ENCODE data around the gene HINFP.

The HINFP gene

DNA sequence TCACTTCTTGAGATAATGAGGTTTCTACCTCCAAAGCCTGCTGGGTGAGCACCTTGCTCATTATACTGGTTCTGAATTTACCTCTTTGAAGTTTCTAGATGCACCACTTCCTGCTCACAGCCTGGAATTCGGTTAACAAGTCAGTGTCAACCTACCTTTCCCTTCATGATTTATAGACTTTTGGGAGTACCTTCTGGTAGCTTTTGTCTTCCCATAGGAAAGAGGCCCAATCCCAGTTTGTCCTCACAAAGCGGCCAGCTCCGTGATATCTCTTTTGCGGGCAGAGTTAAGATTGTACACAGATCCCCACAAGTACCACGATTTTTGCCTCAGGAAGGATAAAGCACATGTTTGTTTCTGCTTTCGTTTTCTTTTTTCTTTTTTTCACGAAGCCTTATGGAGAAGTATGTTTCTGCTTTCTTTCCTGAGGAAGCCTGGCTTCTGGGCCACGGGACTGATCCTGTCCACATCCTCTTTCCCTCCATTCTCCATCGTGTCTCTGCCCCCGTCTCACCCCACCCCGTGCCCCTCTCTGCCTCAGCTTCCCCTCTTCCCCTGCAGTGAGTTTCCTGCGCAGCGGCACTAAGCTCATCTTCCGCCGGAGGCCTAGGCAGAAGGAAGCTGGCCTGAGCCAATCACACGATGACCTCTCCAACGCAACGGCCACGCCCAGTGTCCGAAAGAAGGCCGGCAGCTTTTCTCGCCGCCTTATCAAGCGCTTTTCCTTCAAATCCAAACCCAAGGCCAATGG lies 5.7 kb upstream of the HINFP start:
- Histone ChIP-seq H3K36me3 (ENCODE audit: insufficient read depth, low read length) (peaks cover 66% of the 10 kb centered on the region), H3K27me3 (ENCODE audit: insufficient read depth, low read length, poor library complexity) (no peaks in the 10 kb centered on the region), H3K27ac (ENCODE audit: low read length) (no peak overlapping the region), H3K4me3 (ENCODE audit: low read depth in 1 of 2, low read length in 2 of 2) (no peak overlapping the region), H4K20me1 (ENCODE audit: insufficient read depth, low read length) (0 out of 2 replicates have a peak, but pooled peaks cover 3% of the 10 kb centered on the region), H2AFZ (ENCODE audit: low read depth, low read length) (no peak overlapping the region), H3K79me2 (ENCODE audit: insufficient read depth, low read length) (peaks cover 4% of the 10 kb centered on the region), H3K9me3 (ENCODE audit: insufficient read depth, low read length, severe bottlenecking) (no peaks in the 10 kb centered on the region), H3K9ac (ENCODE audit: low read depth, low read length) (no peak overlapping the region), H3K4me2 (ENCODE audit: insufficient read depth, low read length) (no peak overlapping the region), H3K4me1 (ENCODE audit: insufficient read depth, low read length) (peaks cover 9% of the 10 kb centered on the region)
- TF ChIP-seq CTCF (IDR thresholded peaks at IDR 0.05; ENCODE audit: borderline replicate concordance, extremely low read depth, low read length, poor library complexity, severe bottlenecking) (no peak), EZH2 (IDR thresholded peaks at IDR 0.05; ENCODE audit: borderline replicate concordance, low read depth, low read length, severe bottlenecking) (no peak)
- ATAC-seq (ENCODE audit: insufficient read depth, low read depth) (peak; percentile 67; the same call in 2 of the 3 replicates), DNase-seq (no peak)

GRCh38 chr11:119116235-119116594 lies 5.2 kb upstream of the HINFP start:
- TF ChIP-seq EZH2 (IDR thresholded peaks at IDR 0.05; ENCODE audit: borderline replicate concordance, low read depth, low read length, severe bottlenecking) (no peak), CTCF (IDR thresholded peaks at IDR 0.05; ENCODE audit: borderline replicate concordance, extremely low read depth, low read length, poor library complexity, severe bottlenecking) (no peak)
- Histone ChIP-seq H3K4me2 (ENCODE audit: insufficient read depth, low read length) (no peak overlapping the region), H3K27ac (ENCODE audit: low read length) (no peak overlapping the region), H3K36me3 (ENCODE audit: insufficient read depth, low read length) (peaks cover 61% of the 10 kb centered on the region), H3K79me2 (ENCODE audit: insufficient read depth, low read length) (0 out of 2 replicates have a peak, but pooled peaks cover 4% of the 10 kb centered on the region), H3K4me3 (ENCODE audit: low read depth in 1 of 2, low read length in 2 of 2) (no peak overlapping the region), H4K20me1 (ENCODE audit: insufficient read depth, low read length) (0 out of 2 replicates have a peak, but pooled peaks cover 3% of the 10 kb centered on the region), H2AFZ (ENCODE audit: low read depth, low read length) (no peak overlapping the region), H3K27me3 (ENCODE audit: insufficient read depth, low read length, poor library complexity) (no peaks in the 10 kb centered on the region), H3K9ac (ENCODE audit: low read depth, low read length) (no peak overlapping the region), H3K9me3 (ENCODE audit: insufficient read depth, low read length, severe bottlenecking) (no peaks in the 10 kb centered on the region), H3K4me1 (ENCODE audit: insufficient read depth, low read length) (peaks cover 14% of the 10 kb centered on the region)
- DNase-seq = no peak
- no peak for ATAC-seq (ENCODE audit: insufficient read depth, low read depth)

GRCh38 chr11:119116601-119117000 lies 4.8 kb upstream of the HINFP start:
- H3K9me3 ChIP-seq (ENCODE audit: insufficient read depth, low read length, severe bottlenecking) = no peaks in the 10 kb centered on the region
- no peak overlapping the region for H3K27ac ChIP-seq (ENCODE audit: low read length)
- H3K4me1 ChIP-seq (ENCODE audit: insufficient read depth, low read length) = peaks cover 14% of the 10 kb centered on the region
- H3K79me2 ChIP-seq (ENCODE audit: insufficient read depth, low read length) = peaks cover 6% of the 10 kb centered on the region
- H3K36me3 ChIP-seq (ENCODE audit: insufficient read depth, low read length) = peaks cover 57% of the 10 kb centered on the region
- H3K4me2 ChIP-seq (ENCODE audit: insufficient read depth, low read length) = no peak overlapping the region
- no peak overlapping the region for H3K4me3 ChIP-seq (ENCODE audit: low read depth in 1 of 2, low read length in 2 of 2)
- no peak for DNase-seq
- no peak overlapping the region for H2AFZ ChIP-seq (ENCODE audit: low read depth, low read length)
- no peak overlapping the region for H3K9ac ChIP-seq (ENCODE audit: low read depth, low read length)
- H3K27me3 ChIP-seq (ENCODE audit: insufficient read depth, low read length, poor library complexity) = no peaks in the 10 kb centered on the region
- no peak for ATAC-seq (ENCODE audit: insufficient read depth, low read depth)
- TF ChIP-seq EZH2 (IDR thresholded peaks at IDR 0.05; ENCODE audit: borderline replicate concordance, low read depth, low read length, severe bottlenecking) (no peak), CTCF (IDR thresholded peaks at IDR 0.05; ENCODE audit: borderline replicate concordance, extremely low read depth, low read length, poor library complexity, severe bottlenecking) (no peak)
- H4K20me1 ChIP-seq (ENCODE audit: insufficient read depth, low read length) = 0 out of 2 replicates have a peak, but pooled peaks cover 3% of the 10 kb centered on the region

Data from DND-41 (cell line).